GM18505 (cell line): Measurements from ENCODE around the gene ZSCAN1.

Experiments used
- ATAC-seq: cut with Tn5 transposase; IDR thresholded peaks from one replicate; pipeline ENCODE4 v1.9.1; 2021; ENCODE audit not compliant: unreplicated experiment
- POLR2A ChIP-seq: IDR thresholded peaks from 4 replicates; pipeline ENCODE4 v1.6.1; 2011; ENCODE audit warnings: borderline replicate concordance; ENCODE audit not compliant: insufficient read depth, insufficient read length; ENCODE audit errors: extremely low read depth

Gene ZSCAN1

DNA sequence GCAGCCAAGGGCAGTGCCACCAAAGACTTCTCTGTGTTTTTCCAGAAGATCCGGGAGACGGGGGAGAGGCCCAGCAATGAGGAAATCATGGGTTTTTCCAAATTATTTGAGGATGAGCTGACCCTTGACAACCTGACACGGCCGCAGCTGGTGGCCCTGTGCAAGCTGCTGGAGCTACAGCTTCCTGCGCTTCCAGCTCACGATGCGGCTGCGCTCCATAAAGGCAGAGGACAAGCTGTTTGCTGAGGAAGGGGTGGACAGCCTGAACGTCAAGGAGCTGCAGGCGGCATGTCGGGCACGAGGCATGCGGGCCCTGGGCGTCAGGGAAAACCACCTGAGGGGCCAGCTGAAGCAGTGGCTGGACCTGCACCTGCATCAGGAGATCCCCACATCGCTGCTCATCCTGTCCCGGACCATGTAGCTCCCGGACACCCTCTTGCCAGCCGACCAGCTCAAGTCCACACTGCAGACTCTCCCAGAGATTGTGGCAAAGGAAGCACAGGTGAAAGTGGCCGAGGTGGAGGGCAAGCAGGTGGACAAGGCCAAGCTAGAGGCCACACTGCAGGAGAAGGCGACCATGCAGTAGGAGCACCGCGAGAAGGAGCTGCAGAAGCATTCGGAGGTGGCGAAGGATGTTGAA is 11.7 kb downstream of the ZSCAN1 start:
- no peak for TF ChIP-seq POLR2A
- ATAC-seq, result no peak

DNA sequence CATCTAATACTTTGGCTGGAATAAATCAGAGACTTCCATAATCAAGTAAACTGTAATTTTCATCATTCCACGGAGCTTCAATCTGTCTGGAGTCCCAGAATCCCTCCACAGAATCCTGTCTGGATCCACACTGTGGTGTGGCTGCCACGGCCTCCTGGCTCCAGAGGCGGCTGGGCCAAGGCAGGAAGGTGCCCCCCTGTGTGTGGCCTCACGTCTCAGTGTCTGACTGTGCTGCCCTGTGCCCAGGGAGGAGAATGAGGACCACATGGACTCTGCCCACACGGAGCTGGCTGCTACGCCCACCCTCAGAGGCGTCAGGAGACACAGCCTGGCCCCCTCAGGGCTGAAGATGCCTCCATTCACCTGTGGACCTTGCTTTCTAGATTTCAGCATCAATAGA is 13.0 kb downstream of the ZSCAN1 start:
- no peak for ATAC-seq
- no peak for TF ChIP-seq POLR2A

GRCh38 chr19:58047672-58048071 is 13.8 kb downstream of the ZSCAN1 start:
- ATAC-seq, result no peak
- no peak for TF ChIP-seq POLR2A

- no peak for ATAC-seq
- TF ChIP-seq POLR2A, result no peak
Measured at GRCh38 chr19:58052256-58052655, 18.4 kb downstream of the ZSCAN1 start.

DNA sequence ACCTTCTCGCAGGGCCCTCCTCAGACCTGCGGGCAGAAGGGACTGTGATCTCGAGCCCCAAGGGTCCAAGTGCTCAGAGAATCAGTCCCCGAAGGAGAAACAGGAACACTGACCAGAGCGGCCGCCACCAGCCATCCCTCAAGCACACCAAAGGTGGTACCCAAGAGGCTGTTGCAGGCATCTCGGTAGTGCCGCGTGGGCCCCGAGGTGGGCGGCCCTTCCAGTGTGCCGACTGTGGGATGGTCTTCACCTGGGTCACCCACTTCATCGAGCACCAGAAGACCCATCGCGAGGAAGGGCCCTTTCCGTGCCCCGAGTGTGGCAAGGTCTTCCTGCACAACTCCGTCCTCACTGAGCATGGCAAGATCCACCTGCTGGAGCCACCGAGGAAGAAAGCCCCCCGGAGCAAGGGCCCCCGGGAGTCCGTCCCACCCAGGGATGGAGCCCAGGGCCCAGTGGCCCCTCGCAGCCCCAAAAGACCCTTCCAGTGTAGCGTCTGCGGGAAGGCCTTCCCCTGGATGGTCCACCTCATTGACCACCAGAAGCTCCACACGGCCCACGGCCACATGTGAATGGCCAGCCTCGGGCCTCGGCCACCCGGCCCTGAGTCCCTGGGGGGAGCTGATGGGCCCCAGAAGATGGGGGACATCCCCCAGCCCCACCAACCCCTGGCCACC is 19.8 kb downstream of the ZSCAN1 start:
- ATAC-seq, result no peak
- no peak for TF ChIP-seq POLR2A

DNA sequence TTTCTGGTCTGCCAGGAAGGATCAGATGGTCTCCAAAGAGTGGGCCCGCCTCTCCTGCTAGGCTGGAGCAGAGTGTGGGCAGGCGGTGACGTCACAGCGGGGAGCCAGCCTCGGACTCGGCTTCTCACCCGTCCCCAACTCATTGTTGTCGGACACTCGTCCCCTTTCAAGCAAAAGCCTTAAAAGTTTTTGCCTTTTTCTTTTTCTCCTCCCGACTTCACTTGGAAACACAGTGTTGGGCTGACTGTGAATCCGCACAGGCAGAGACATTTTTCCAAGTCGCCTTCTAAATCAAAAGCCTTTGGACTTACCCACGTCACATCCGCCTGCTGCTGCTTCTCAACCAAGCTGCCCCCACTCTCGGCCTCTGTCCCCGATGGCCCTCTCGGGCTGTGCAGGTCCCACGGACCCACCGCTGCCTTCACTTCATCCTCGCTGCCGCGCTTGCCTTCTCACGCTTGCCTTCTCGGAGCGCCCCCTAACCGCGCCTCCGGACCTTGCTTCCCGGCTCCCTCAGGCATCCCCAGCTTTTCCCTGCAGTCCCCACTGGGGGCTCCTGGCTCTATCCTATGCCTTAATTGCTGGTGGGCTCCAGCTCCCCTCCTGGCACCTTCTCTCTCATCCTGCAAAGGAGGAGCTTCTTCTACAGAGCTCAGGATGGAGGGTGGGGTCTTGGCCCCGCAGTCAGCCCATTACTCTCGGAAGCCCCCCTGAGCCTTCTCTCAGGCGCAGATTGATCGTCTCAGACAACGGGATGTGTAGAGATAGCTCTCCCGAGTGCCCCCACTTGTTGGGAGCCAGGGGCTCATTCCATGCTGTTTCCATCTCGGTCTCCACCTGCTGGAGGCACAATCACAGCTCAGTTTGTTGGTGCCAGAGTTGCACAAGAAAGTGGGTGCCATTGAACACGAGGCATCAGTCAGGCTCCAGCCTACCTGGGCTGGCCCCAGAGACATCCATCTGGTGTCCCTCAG is 21.4 kb downstream of the ZSCAN1 start:
- TF ChIP-seq POLR2A, result no peak
- no peak for ATAC-seq

DNA sequence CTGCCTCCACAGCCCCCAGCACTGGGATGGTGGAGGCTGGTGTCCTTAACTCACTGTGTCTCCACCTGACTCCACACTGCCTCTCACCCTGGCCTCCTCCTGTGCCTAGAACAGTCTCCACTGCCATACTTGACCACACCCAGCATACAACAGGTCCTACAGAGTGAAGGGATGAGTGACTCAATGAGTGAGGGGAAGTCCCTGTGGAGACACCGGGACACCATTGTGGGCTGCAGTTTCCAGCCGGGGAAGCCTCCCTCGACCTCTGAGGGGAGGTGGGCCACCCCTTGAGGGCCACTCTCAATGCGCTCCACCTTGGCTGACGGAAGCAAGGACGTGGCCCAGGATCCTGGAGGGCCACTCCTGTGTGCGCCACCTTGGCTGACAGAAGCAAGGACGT is 22.4 kb downstream of the ZSCAN1 start:
- ATAC-seq, result no peak
- TF ChIP-seq POLR2A, result no peak

DNA sequence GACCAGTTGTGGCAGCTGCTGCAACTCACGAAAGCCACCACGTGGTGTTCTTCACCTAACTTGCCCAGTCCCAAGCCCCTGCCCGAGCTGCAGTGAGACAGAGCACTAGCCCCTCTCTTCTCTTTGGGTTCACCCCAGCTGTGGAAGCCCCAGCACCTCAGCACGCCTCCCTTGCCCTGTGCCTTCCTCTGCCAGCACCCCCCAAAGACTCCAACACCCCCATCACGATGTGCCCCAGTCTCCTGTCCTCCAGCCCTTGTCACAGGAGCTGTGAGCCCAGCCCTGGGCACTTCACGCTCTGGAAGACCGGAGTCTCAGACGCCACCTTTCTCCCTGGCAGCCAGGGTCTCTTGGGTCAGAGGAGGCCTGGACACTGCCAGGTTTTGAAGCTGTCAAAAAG is 23.0 kb downstream of the ZSCAN1 start:
- TF ChIP-seq POLR2A, result no peak
- ATAC-seq, result no peak

- TF ChIP-seq POLR2A, result no peak
- no peak for ATAC-seq
Measured at GRCh38 chr19:58058467-58058866, 24.6 kb downstream of the ZSCAN1 start.

GRCh38 chr19:58059003-58059670 is 25.3 kb downstream of the ZSCAN1 start, which contains the start of gene ZNF135:
Gene ZNF135, plus strand, starts transcription at chr19:58059282. Its CDS starts 721 bp downstream, at chr19:58060003.
- no peak for ATAC-seq

GRCh38 chr19:58059671-58060078 is 25.9 kb downstream of the ZSCAN1 start:
- TF ChIP-seq POLR2A, result no peak
- no peak for ATAC-seq

More at GRCh38 chr19:58059003-58059670, 25.3 kb downstream of the ZSCAN1 start, which contains the start of gene ZNF135:
- no peak for TF ChIP-seq POLR2A

- ATAC-seq, result no peak
- TF ChIP-seq POLR2A, result no peak
Measured at GRCh38 chr19:58060231-58060630, 26.4 kb downstream of the ZSCAN1 start.

DNA sequence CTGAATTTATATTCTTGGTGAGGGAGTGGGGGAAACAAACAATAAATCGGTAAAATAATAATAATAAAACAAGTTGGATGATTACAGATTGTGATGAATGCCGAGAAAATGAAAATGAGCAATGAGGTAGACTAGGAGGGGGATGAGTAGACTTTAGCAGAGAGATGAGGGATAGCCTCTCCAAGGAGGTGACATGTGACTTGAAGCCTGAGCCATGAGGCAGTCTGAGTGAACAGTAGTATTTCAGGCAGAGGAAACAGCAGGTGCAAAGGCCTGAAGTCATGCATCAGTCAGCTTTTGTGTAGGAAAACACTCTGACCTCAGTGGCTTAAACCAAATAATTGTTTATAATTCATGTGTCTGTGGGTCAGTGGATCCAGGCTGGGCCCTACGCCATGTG is 29.9 kb downstream of the ZSCAN1 start:
- no peak for ATAC-seq
- TF ChIP-seq POLR2A, result no peak

DNA sequence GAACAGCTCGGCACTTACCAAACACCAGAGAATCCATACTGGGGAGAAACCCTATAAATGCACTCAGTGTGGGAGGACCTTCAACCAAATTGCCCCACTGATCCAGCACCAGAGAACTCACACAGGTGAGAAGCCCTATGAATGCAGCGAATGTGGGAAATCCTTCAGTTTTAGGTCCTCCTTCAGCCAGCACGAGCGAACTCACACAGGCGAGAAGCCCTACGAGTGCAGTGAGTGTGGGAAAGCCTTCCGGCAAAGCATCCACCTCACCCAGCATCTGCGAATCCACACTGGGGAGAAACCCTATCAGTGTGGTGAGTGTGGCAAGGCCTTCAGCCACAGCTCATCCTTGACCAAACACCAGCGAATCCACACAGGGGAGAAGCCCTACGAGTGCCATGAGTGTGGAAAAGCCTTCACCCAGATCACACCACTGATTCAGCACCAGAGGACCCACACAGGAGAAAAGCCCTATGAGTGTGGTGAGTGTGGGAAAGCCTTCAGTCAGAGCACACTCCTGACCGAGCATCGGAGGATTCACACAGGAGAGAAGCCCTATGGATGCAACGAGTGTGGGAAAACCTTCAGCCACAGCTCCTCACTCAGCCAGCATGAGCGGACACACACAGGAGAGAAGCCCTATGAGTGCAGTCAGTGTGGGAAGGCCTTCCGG is 33.6 kb downstream of the ZSCAN1 start:
- no peak for TF ChIP-seq POLR2A
- ATAC-seq, result no peak
